HG02885 (cell line): ENCODE data around the gene TTR.

Experiments
- ATAC-seq: cut with Tn5 transposase; IDR thresholded peaks from one replicate; pipeline ENCODE4 v1.9.1; 2021; ENCODE audit warnings: mild to moderate bottlenecking; ENCODE audit not compliant: unreplicated experiment, poor library complexity

TTR gene

GRCh38 chr18:31591628-31592027 is at the start of gene TTR:
TSS of gene TTR (plus strand) at chr18:31591877. CDS start at chr18:31591903, 26 bp downstream.
- no peak for ATAC-seq

GRCh38 chr18:31546476-31546875 is 45.2 kb upstream of the TTR start:
- ATAC-seq: no peak

GRCh38 chr18:31548853-31549252 is 42.8 kb upstream of the TTR start:
- ATAC-seq: no peak

GRCh38 chr18:31549416-31549815 is 42.3 kb upstream of the TTR start:
- ATAC-seq: no peak

- no peak for ATAC-seq
Measured at GRCh38 chr18:31551883-31552282, 39.8 kb upstream of the TTR start.

- no peak for ATAC-seq
Measured at GRCh38 chr18:31553800-31554199, 37.9 kb upstream of the TTR start.

GRCh38 chr18:31554776-31555175 is 36.9 kb upstream of the TTR start:
- ATAC-seq: no peak

GRCh38 chr18:31555971-31556747 is 35.5 kb upstream of the TTR start:
- ATAC-seq: peak; percentile 84

GRCh38 chr18:31557446-31557845 is 34.2 kb upstream of the TTR start:
- ATAC-seq: no peak

- ATAC-seq: no peak
Measured at GRCh38 chr18:31558567-31558966, 33.1 kb upstream of the TTR start.

GRCh38 chr18:31562726-31563125 is 29.0 kb upstream of the TTR start:
- no peak for ATAC-seq

GRCh38 chr18:31563778-31564177 is 27.9 kb upstream of the TTR start:
- ATAC-seq: no peak

- no peak for ATAC-seq
Measured at GRCh38 chr18:31565345-31565744, 26.3 kb upstream of the TTR start.

GRCh38 chr18:31565782-31566512 is 25.7 kb upstream of the TTR start:
- ATAC-seq: no peak

- ATAC-seq: no peak
Measured at GRCh38 chr18:31566576-31567306, 24.9 kb upstream of the TTR start.

- ATAC-seq: no peak
Measured at GRCh38 chr18:31572368-31572767, 19.3 kb upstream of the TTR start.

GRCh38 chr18:31573051-31573450 is 18.6 kb upstream of the TTR start:
- ATAC-seq: no peak

GRCh38 chr18:31574359-31574758 is 17.3 kb upstream of the TTR start:
- no peak for ATAC-seq

GRCh38 chr18:31575515-31576257 is 16.0 kb upstream of the TTR start:
- ATAC-seq: no peak

- peak; percentile 62 for ATAC-seq
Measured at GRCh38 chr18:31576670-31577069, 15.0 kb upstream of the TTR start.
